Measurements from ENCODE around the gene DLX2.
"Not testable (repeated sequence)": the region's sequence is repeated elsewhere in the genome, so short reads cannot be mapped to it uniquely, and the experiment has no call there.

Gene DLX2

DNA sequence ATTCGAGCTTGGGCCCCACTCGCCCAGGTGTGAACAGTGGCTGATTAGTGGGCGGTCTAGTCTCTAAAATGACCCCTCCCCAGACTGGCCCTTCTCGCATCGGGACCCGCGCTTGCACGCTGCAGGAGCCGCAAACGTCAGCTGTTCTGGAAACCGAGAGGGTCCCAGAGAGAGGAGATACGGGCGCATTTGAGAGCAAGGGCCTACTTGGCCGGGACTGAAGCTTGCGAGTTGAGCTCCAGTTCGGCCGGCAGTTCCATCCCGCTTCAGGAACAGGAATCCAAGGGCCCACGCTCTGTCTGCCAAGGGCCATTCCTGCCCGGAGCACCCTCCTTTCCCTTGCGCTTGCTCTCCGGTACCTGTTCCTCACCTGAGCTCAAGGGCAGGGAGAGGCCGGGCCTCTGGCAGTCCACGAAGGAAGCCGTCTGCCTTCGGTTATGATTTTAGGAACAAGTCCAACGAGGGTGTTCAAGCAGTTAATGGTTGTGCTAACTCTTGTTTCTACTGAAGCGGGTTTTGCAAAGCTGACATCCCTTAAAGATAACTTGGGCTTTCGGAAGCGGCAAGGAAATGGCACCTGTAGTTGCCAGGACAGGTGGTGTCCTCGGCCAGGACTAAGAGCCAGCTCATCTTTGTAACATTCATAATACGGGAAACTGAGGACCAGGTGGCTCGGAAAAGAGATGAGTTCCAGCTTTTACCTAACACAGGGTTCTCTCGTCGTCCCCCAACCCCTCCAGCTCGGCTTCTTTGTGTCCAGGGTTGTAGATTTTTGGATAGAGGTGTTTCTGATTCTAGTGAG, 21.3 kb downstream of the DLX2 start:
- DNase-seq: no peak

DNA sequence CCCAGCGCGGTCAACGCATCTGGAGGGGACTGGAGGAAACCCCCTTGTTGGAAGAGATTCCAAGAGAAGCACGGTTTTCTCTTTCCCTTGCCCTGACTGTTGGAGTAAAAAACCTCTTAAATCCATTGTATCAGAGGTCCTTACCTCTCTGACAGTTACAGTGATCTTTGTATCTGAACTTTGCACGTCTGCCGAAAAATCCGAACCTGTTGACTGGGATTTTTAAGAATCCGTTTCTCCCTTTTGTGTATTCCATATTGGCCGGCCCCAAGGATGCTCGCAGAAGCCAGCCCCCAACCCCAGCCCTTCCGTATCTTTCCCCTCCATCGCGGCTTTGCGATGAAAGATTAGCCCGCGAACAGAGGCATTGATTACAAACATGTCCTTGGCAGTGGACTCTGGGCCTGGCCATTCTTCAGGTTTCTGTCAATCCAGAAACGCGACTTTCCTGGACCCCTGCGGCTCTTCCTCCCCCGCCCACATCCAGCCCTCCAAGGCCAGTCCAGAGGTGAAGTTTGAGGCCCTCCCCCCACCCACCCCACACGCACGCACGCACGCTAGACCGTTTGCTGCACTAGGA, 22.0 kb downstream of the DLX2 start:
- no peak for DNase-seq

DNA sequence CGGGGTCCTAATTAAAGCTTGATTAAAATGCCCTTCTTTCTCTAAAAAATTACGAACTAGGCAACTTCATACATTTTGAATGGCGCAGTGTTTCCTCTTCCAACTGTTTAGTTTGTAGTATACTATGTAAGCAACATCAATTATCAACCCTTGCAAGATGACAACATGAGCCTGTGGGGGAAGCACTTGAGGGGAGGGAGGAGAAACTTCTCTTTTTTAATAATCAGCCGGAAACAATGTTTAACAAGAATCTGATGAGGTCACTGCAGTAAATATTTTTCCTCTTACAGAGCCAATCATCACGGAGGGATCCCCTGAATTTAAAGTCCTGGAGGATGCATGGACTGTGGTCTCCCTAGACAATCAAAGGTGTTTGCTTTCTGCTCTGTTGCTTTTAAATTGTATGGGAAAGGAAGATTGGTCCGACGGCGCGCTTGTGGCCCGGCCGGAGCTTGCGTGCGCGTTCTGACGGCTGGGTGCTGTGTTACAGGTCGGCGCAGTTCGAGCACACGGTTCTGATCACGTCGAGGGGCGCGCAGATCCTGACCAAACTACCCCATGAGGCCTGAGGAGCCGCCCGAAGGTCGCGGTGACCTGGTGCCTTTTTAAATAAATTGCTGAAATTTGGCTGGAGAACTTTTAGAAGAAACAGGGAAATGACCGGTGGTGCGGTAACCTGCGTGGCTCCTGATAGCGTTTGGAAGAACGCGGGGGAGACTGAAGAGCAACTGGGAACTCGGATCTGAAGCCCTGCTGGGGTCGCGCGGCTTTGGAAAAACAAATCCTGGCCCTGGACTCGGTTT, 22.7 kb downstream of the DLX2 start:
- no peak for DNase-seq

DNA sequence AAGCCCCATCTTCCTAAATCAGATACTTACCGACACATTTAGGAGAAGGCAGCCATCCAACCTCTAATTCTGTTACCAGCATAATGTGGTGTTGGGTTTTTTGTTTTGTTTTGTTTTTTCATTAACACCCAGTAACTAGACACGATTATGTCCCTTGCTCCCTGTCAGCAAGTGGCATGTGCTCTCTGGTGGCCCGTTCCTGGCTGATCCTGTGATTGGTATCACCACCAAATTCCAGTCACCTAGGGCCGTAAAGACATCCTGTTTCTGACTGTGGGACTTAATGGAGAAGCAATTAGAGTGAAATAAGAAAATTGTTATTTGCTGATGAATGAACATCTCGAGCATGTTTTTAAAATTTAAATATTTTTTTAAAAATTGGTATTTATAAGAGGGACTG, 23.3 kb downstream of the DLX2 start:
- DNase-seq: no peak

- DNase-seq: no peak
Observed at GRCh38 chr2:172074254-172074653, 28.4 kb downstream of the DLX2 start.

DNA sequence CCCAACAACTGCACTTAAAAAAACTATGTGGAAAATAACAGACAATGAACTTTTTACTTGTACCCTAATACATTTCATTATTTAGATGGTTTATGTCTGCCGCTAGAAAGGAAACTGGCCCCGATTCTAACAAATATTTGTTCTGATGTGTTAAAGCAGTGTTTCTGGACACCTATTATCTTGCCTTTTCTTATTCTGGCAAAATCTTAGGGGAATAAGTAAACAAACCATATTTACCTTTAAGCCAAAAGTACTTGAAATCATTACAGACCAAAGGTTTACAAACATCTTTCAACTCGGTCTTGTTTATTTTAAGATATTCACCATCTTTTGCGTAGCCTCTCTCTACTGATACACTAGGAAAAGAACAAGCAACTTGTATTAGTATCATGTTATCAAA, 29.2 kb downstream of the DLX2 start:
- DNase-seq: no peak

DNA sequence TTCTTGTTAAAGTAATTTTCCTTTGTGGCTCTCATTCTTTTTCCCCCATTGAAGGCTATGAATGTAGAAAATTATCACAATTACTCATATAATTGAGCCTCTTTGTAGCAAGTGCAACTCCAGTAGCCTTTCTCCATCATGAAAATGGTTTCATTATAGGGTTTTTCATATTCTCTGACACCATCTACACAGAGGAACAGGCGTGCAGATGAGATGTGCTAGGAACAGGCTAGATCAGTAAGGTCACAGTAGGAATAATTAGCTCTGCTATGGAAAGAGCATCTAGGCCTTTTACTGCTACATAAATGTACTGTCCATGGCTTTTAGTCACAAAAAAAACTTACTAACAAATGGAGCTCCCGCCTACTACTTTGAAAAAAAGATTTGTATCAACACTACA, 30.0 kb downstream of the DLX2 start:
- DNase-seq: no peak

GRCh38 chr2:172072303-172072702, 30.4 kb downstream of the DLX2 start:
- DNase-seq: no peak

DNA sequence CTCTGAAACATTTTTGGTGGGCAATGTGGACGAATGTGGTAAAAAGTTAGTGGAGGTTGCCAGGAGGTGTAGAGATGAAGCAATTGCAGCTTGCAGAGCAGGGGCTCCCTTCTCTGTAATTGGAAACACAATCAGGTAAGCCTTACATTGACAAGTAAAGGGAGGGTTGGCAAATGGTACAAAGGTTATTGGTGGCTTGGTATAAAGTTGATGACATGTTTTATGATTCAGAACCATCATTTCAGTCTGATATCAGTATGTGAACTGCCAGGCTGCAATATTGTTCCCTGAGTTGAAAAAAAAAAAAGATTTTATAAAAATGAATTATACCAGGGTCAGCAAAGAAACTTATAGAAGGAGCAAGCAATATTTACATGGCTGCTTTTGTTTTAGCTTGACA, 31.8 kb downstream of the DLX2 start:
- DNase-seq: no peak

DNA sequence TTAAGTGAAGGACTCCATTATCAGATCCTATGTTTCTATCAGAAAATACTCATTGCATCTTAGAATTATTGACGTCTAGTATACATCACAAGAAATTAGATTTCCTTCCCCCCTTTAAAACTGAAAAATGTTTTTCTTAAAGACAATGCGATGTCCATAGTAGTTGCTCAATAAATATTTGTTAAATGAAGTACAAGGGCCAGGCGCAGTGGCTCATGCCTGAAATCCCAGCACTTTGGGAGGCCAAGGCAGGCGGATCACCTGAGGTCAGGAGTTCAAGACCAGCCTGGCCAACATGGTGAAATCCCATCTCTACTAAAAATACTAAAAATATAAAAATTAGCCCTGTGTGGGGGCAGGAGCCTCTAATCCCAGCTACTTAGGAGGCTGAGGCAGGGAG, 34.8 kb downstream of the DLX2 start:
- not testable (repeated sequence) for DNase-seq

DNA sequence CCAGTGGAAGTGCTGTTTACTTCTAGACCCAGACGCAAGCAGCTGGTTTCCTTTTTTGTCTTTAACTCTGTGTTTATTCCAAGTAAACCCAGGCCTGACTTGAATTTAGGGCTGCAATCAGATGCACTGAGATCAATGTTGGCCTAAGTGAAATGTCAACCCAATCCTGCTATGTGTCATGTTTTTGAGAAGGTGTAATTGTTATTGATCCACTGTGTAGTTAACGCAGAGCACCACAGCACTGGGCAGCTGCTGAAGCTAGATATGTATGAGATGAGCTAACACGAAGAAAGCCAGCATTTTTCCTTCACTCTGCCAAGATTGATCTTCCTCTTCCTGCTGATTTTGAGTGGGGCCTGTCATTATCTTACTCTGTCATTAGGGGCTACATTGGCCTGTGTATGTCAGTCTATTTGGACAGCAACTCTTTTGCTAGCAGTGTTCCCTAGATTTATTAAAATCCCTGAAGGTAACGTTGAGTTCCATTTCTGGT, 36.3 kb downstream of the DLX2 start:
- no peak for DNase-seq

GRCh38 chr2:172065111-172065510, 37.6 kb downstream of the DLX2 start:
- no peak for DNase-seq

GRCh38 chr2:172063446-172063845, 39.3 kb downstream of the DLX2 start:
- no peak for DNase-seq

GRCh38 chr2:172062402-172063004, 40.2 kb downstream of the DLX2 start:
- no peak for DNase-seq

DNA sequence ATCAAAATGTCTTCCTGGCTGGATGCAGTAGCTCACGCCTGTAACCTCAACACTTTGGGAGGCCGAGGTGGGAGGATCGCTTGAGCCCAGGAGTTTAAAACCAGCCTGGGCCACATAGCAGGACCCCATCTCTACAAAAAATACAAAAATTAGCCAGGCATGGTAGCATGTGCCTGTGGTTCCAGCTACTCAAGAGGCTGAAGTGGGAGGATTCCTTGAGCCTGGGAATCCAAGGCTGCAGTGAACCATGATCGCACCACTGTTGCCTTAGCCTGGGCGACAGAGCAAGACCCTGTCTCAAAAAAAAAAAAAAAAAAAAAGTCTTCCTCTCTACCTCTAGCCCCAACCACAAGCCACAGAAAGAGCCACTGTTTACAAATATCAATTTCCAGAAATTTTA, 42.6 kb downstream of the DLX2 start:
- DNase-seq: not testable (repeated sequence)

- DNase-seq: no peak
Observed at GRCh38 chr2:172058660-172059059, 44.0 kb downstream of the DLX2 start.

DNA sequence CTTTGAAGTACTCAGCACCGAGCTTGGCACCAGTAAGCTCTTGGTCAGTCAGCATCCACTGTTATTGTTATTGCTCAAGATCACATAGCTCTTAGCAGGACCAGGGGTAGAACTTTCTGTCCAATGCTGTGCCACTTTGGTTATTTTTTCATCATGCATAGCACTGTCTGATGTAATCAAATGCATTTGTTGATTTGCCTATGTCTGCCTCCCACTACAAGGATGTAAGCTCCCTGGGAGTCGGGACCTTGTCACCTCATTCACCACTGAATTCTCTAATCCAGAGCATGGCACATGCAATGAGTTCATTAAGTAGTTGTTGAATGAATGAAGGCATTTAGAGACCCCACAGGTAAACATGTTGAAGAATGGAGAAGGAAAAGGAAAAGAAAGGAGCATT, 46.4 kb downstream of the DLX2 start:
- DNase-seq: no peak

DNA sequence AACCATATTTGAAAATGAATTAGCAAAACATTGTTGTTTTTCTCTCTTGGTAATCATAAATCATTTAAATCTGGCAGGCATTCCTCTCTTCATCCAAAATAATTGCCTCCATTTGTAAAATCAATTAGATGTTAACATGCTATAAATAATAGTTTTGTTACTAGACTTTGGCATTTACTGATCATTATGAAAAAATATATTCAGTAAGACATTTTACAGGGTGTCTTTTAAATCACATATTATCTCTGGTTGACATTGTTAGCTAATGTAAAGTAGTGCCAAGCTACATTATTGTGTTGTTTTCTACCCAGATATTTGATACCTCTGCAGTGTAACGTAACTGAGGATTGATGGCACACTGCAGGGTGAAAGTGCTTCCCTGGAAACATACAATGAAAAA, 49.2 kb downstream of the DLX2 start:
- DNase-seq: no peak

GRCh38 chr2:172052000-172052983, 50.4 kb downstream of the DLX2 start:
- DNase-seq: no peak

DNA sequence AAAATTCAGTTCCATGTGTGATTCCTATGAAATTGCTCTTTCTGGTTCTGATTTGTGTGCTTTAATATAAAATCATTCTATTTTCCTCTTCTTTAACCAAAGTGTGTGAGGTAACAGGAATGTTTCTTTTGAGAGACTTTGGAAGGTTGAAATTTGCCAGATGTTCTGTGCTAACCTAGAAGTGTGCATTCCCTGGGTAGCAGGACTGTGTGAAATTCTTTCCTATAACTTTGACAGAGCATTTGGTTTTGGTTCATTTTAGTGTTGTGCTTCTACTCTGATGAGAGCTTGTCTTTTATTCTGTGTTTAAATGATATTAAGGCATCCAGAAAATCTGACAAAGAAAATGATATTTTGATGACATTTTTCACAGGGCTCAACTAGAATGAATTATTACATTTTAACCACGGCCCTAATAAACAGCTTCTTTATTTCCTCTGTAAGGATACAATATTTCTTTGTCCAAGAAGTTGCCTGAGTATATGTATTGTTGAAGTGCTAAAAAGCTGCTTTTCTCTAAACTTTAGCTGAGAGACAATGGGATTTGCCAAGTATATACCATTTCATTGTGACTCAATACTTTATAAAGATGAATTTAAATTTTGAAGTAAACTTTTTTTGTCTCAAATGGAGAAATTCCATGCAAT, 52.1 kb downstream of the DLX2 start:
- no peak for DNase-seq

GRCh38 chr2:172049567-172050120, 53.1 kb downstream of the DLX2 start:
- no peak for DNase-seq

All from NCI-H1694 (cell line).